ENCODE data around the gene GRID2. TPM values are rescaled to one million over a fixed set of nuclear protein-coding genes. Genes with fewer than 3 reads are reported as not detected.

GRID2 gene
- total RNA-seq, 6 experiments from 2014 or later = not detected

GRCh38 chr4:93646233-93646930 lies 1342.6 kb downstream of the GRID2 start:
- no peak for DNase-seq
- H3K4me3 Mint-ChIP-seq = no peak overlapping the region
- no peaks in the 10 kb centered on the region for H3K27me3 Mint-ChIP-seq (ENCODE audit: insufficient read depth)
- no peaks in the 10 kb centered on the region for H3K36me3 Mint-ChIP-seq (ENCODE audit: low read depth)
- H3K9me3 Mint-ChIP-seq = peaks cover 14% of the 10 kb centered on the region; the same call in 1 of the 2 replicates
- no peak overlapping the region for H3K27ac Mint-ChIP-seq
- TF ChIP-seq, protein P1, sequence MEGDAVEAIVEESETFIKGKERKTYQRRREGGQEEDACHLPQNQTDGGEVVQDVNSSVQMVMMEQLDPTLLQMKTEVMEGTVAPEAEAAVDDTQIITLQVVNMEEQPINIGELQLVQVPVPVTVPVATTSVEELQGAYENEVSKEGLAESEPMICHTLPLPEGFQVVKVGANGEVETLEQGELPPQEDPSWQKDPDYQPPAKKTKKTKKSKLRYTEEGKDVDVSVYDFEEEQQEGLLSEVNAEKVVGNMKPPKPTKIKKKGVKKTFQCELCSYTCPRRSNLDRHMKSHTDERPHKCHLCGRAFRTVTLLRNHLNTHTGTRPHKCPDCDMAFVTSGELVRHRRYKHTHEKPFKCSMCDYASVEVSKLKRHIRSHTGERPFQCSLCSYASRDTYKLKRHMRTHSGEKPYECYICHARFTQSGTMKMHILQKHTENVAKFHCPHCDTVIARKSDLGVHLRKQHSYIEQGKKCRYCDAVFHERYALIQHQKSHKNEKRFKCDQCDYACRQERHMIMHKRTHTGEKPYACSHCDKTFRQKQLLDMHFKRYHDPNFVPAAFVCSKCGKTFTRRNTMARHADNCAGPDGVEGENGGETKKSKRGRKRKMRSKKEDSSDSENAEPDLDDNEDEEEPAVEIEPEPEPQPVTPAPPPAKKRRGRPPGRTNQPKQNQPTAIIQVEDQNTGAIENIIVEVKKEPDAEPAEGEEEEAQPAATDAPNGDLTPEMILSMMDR (IDR thresholded peaks at IDR 0.05) = no peak
- no peaks in the 10 kb centered on the region for H3K4me1 Mint-ChIP-seq (ENCODE audit: low read depth)

GRCh38 chr4:93648258-93648657 lies 1344.5 kb downstream of the GRID2 start:
- H3K9me3 Mint-ChIP-seq = peaks cover 20% of the 10 kb centered on the region; the same call in 1 of the 2 replicates
- TF ChIP-seq, protein P1 (IDR thresholded peaks at IDR 0.05) = no peak
- H3K27me3 Mint-ChIP-seq (ENCODE audit: insufficient read depth) = no peaks in the 10 kb centered on the region

GRCh38 chr4:93649828-93650227 lies 1346.1 kb downstream of the GRID2 start:
- Mint-ChIP-seq H3K27ac (no peak overlapping the region), H3K4me1 (ENCODE audit: low read depth) (no peaks in the 10 kb centered on the region), H3K27me3 (ENCODE audit: insufficient read depth) (no peaks in the 10 kb centered on the region), H3K9me3 (peaks cover 32% of the 10 kb centered on the region), H3K36me3 (ENCODE audit: low read depth) (no peaks in the 10 kb centered on the region), H3K4me3 (no peak overlapping the region)
- TF ChIP-seq, protein P1 (IDR thresholded peaks at IDR 0.05) = no peak
- DNase-seq = no peak

More at GRCh38 chr4:93648258-93648657, 1344.5 kb downstream of the GRID2 start:
- no peaks in the 10 kb centered on the region for H3K36me3 Mint-ChIP-seq (ENCODE audit: low read depth)
- H3K27ac Mint-ChIP-seq = no peak overlapping the region
- no peak overlapping the region for H3K4me3 Mint-ChIP-seq
- no peak for DNase-seq
- no peaks in the 10 kb centered on the region for H3K4me1 Mint-ChIP-seq (ENCODE audit: low read depth)

GRCh38 chr4:93654211-93654610 lies 1350.4 kb downstream of the GRID2 start:
- no peaks in the 10 kb centered on the region for H3K27me3 Mint-ChIP-seq (ENCODE audit: insufficient read depth)
- no peaks in the 10 kb centered on the region for H3K36me3 Mint-ChIP-seq (ENCODE audit: low read depth)
- DNase-seq = no peak
- TF ChIP-seq, protein P1 (IDR thresholded peaks at IDR 0.05) = no peak
- H3K9me3 Mint-ChIP-seq = peaks cover 40% of the 10 kb centered on the region
- no peak overlapping the region for H3K4me3 Mint-ChIP-seq
- H3K4me1 Mint-ChIP-seq (ENCODE audit: low read depth) = no peaks in the 10 kb centered on the region
- H3K27ac Mint-ChIP-seq = no peak overlapping the region

- Mint-ChIP-seq H3K4me3 (no peak overlapping the region), H3K27me3 (ENCODE audit: insufficient read depth) (no peaks in the 10 kb centered on the region), H3K36me3 (ENCODE audit: low read depth) (no peaks in the 10 kb centered on the region), H3K27ac (no peak overlapping the region), H3K9me3 (peaks cover 41% of the 10 kb centered on the region), H3K4me1 (ENCODE audit: low read depth) (no peaks in the 10 kb centered on the region)
- TF ChIP-seq, protein P1 (IDR thresholded peaks at IDR 0.05) = no peak
- no peak for DNase-seq
Measured at GRCh38 chr4:93657527-93657926, 1353.8 kb downstream of the GRID2 start.
